Loucy (cell line): ENCODE results near the gene NPIPB8.
"Not testable (repeated sequence)": the region's sequence is repeated elsewhere in the genome, so short reads cannot be mapped to it uniquely, and the experiment has no call there.

Experiments
- H2AFZ ChIP-seq: fragments of 200-600 bp; sonication (generic); 2 replicates; pipeline ENCODE4 v1.6.0; 2016; ENCODE audit warnings: antibody characterized with exemption, mild to moderate bottlenecking, low read length, moderate library complexity
- H3F3A ChIP-seq: fragments of 200-600 bp; 2 replicates; pipeline ENCODE4 v1.6.0; 2016; ENCODE audit warnings: antibody characterized with exemption, low read depth, mild to moderate bottlenecking
- H3K27me3 ChIP-seq: fragments of 200-600 bp; sonication (generic); 2 replicates; pipeline ENCODE4 v1.6.1; 2014; ENCODE audit warnings: low read length, mild to moderate bottlenecking; ENCODE audit not compliant: insufficient read depth, poor library complexity, severe bottlenecking
- H3K36me3 ChIP-seq: fragments of 200-600 bp; sonication (generic); 2 replicates; pipeline ENCODE4 v1.6.1; 2016; ENCODE audit warnings: low read length; ENCODE audit not compliant: insufficient read depth
- H3K4me1 ChIP-seq: fragments of 200-600 bp; sonication (generic); 2 replicates; pipeline ENCODE4 v1.5.1; 2014; ENCODE audit warnings: low read length, mild to moderate bottlenecking; ENCODE audit not compliant: insufficient read depth, poor library complexity, severe bottlenecking
- H3K4me2 ChIP-seq: fragments of 200-600 bp; sonication (generic); 2 replicates; pipeline ENCODE4 v1.6.0; 2014; ENCODE audit warnings: antibody characterized with exemption, low read length, low read depth, mild to moderate bottlenecking; ENCODE audit not compliant: poor library complexity, severe bottlenecking
- H3K4me3 ChIP-seq: fragments of 200-600 bp; sonication (generic); 2 replicates; pipeline ENCODE4 v1.5.1; 2014; ENCODE audit warnings: low read length, mild to moderate bottlenecking, mixed read lengths; ENCODE audit not compliant: poor library complexity, severe bottlenecking
- H3K79me2 ChIP-seq: fragments of 200-600 bp; sonication (generic); 2 replicates; pipeline ENCODE4 v1.6.1; 2014; ENCODE audit warnings: low read length; ENCODE audit not compliant: insufficient read depth
- H3K9ac ChIP-seq: fragments of 200-600 bp; sonication (generic); 2 replicates; pipeline ENCODE4 v1.6.0; 2014; ENCODE audit warnings: mild to moderate bottlenecking, low read depth, low read length, moderate library complexity; ENCODE audit not compliant: poor library complexity, severe bottlenecking
- H3K9me2 ChIP-seq: fragments of 200-600 bp; sonication (generic); replicated peaks from 2 replicates; pipeline ENCODE4 v1.6.1; 2016; ENCODE audit warnings: low read depth, low read length, mixed read lengths
- H3K9me3 ChIP-seq: fragments of 200-600 bp; sonication (generic); 2 replicates; pipeline ENCODE4 v1.6.1; 2014; ENCODE audit warnings: mild to moderate bottlenecking, antibody characterized with exemption, low read length, low read depth; ENCODE audit not compliant: insufficient read depth
- H4K20me1 ChIP-seq: fragments of 200-600 bp; sonication (generic); 2 replicates; pipeline ENCODE4 v1.6.0; 2014; ENCODE audit warnings: antibody characterized with exemption, low read length, mild to moderate bottlenecking; ENCODE audit not compliant: insufficient read depth, poor library complexity, severe bottlenecking

Gene NPIPB8

GRCh38 chr16:28693257-28693950 is 55.5 kb downstream of the NPIPB8 start:
- not testable (repeated sequence) for H3F3A ChIP-seq, H4K20me1 ChIP-seq, H3K9ac ChIP-seq, H3K27me3 ChIP-seq, H3K4me3 ChIP-seq, H3K79me2 ChIP-seq, H2AFZ ChIP-seq, H3K4me2 ChIP-seq, H3K9me3 ChIP-seq, H3K4me1 ChIP-seq, H3K36me3 ChIP-seq, H3K9me2 ChIP-seq

- not testable (repeated sequence) for H3K4me3 ChIP-seq, H3K79me2 ChIP-seq, H4K20me1 ChIP-seq, H2AFZ ChIP-seq, H3K9me3 ChIP-seq, H3K27me3 ChIP-seq, H3K36me3 ChIP-seq, H3K9ac ChIP-seq, H3K4me1 ChIP-seq, H3K9me2 ChIP-seq, H3K4me2 ChIP-seq, H3F3A ChIP-seq
Measured at GRCh38 chr16:28699792-28700191, 61.9 kb downstream of the NPIPB8 start.

GRCh38 chr16:28700349-28700748 is 62.5 kb downstream of the NPIPB8 start:
- H3K27me3 ChIP-seq, H3K79me2 ChIP-seq, H3K36me3 ChIP-seq, H3K4me1 ChIP-seq, H3F3A ChIP-seq, H4K20me1 ChIP-seq, H2AFZ ChIP-seq, H3K9ac ChIP-seq, H3K9me3 ChIP-seq, H3K4me2 ChIP-seq, H3K9me2 ChIP-seq, H3K4me3 ChIP-seq: not testable (repeated sequence)

GRCh38 chr16:28701384-28701783 is 63.5 kb downstream of the NPIPB8 start:
- not testable (repeated sequence) for H3K9ac ChIP-seq, H3K36me3 ChIP-seq, H4K20me1 ChIP-seq, H3K9me2 ChIP-seq, H3K9me3 ChIP-seq, H3K79me2 ChIP-seq, H3K4me2 ChIP-seq, H2AFZ ChIP-seq, H3F3A ChIP-seq, H3K27me3 ChIP-seq, H3K4me1 ChIP-seq, H3K4me3 ChIP-seq

- not testable (repeated sequence) for H3K9me2 ChIP-seq, H3K27me3 ChIP-seq, H3K4me2 ChIP-seq, H3K9me3 ChIP-seq, H3K4me1 ChIP-seq, H3K4me3 ChIP-seq, H2AFZ ChIP-seq, H3K79me2 ChIP-seq, H3K9ac ChIP-seq, H3F3A ChIP-seq, H3K36me3 ChIP-seq, H4K20me1 ChIP-seq
Measured at GRCh38 chr16:28704246-28704645, 66.4 kb downstream of the NPIPB8 start.
